K562 (cell line): ENCODE data around the gene HNRNPLL. TPM values are rescaled to one million over a fixed set of nuclear protein-coding genes. Genes with fewer than 3 reads are reported as not detected.

Source experiments
- BHLHE40 ChIP-seq: IDR thresholded peaks from 2 replicates; pipeline ENCODE4 v1.6.1; 2011; ENCODE audit warnings: low read length, improper control_type of control experiment
- GABPB2 ChIP-seq: fragments of 250-450 bp; sonication (Bioruptor Pico); conservative IDR thresholded peaks from 2 replicates; pipeline ENCODE4 v1.5.1; 2021; ENCODE audit warnings: mild to moderate bottlenecking
- GMEB1 ChIP-seq: fragments of 250-450 bp; sonication (Bioruptor Pico); IDR thresholded peaks from 2 replicates; pipeline ENCODE4 v1.4.0; 2020; ENCODE audit warnings: mild to moderate bottlenecking
- RREB1 ChIP-seq: fragments of 250-450 bp; sonication (Bioruptor Pico); IDR thresholded peaks from 2 replicates; pipeline ENCODE4 v1.4.0; 2020
- YBX1 ChIP-seq: fragments of 450-650 bp; IDR thresholded peaks from 2 replicates; pipeline ENCODE4 v1.7.1; 2016; ENCODE audit warnings: mild to moderate bottlenecking
- ZBTB34 ChIP-seq: fragments of 250-450 bp; sonication (Bioruptor Pico); IDR thresholded peaks from 2 replicates; pipeline ENCODE4 v1.8.0; 2021; ENCODE audit warnings: mild to moderate bottlenecking, moderate library complexity
- ZNF212 ChIP-seq: fragments of 450-650 bp; formaldehyde crosslinking; IDR thresholded peaks from 2 replicates; pipeline ENCODE4 v1.4.0; 2020; ENCODE audit warnings: mild to moderate bottlenecking
- ZNF280A ChIP-seq: fragments of 450-650 bp; IDR thresholded peaks from 2 replicates; pipeline ENCODE4 v1.6.1; 2018; ENCODE audit warnings: mild to moderate bottlenecking, low read depth; ENCODE audit not compliant: partially characterized antibody
- ZNF318 ChIP-seq, 2 experiments: fragments of 450-650 bp; IDR thresholded peaks; 2 replicates each; pipeline ENCODE4 v1.6.1; 2016; ENCODE audit warnings: mild to moderate bottlenecking in 2 of 2, borderline replicate concordance in 1 of 2, low read depth in 1 of 2, moderate library complexity in 1 of 2
- polyA plus RNA-seq, 8 experiments: library from polyadenylated mRNA; depleted of rRNA in 4 of 8; stranded (reverse) in 5 of 8; unstranded in 3 of 8; fragments of >200 nt; fragmentation: Nextera tagmentation in 2 of 8; fragmentation: Illumina TruSeq in 1 of 8; extraction: Ambion mirVana in 2 of 8; extraction: Trizol in 1 of 8; gene quantifications; 2 replicates each; pipeline versions ENCODE4 v1.2.1 to v1.2.3, GENCODE V29; 2011 to 2014; ENCODE audit warnings: inconsistent platforms in 1 of 8, missing spikeins in 1 of 8
- total RNA-seq, 7 experiments: library from RNA; depleted of rRNA in 6 of 7; stranded (reverse); fragments of >200 nt in 6 of 7; fragmentation: Illumina TruSeq in 2 of 7; extraction: Trizol in 2 of 7; gene quantifications; 2 replicates each; pipeline versions ENCODE4 v1.2.1 to v1.2.3, GENCODE V29; 2011 to 2021; ENCODE audit warnings: low replicate concordance in 1 of 7

Gene HNRNPLL
- total and polyA plus RNA-seq, 9 of the 15 experiments (the other 6 are each of a cell fraction or from before 2014, with no cell fraction given), result 19.8 to 135 (median 57.8) TPM

GRCh38 chr2:38528534-38528933 lies 74.2 kb downstream of the HNRNPLL start (continued):
- TF ChIP-seq ZNF318 (IDR thresholded peaks at IDR 0.05; ENCODE audit: borderline replicate concordance in 1 of 2, low read depth in 1 of 2) (no peak), RREB1 (CRISPR knock-in tag) (no peak), ZNF212 (CRISPR knock-in tag) (no peak), GMEB1 (no peak), ZNF280A (no peak), YBX1 (no peak), BHLHE40 (no peak), GABPB2 (CRISPR knock-in tag) (no peak), ZBTB34 (CRISPR knock-in tag) (no peak)
